K562 (cell line): Measurements from ENCODE around the gene CCKAR. TPM values are rescaled to one million over a fixed set of nuclear protein-coding genes. Genes with fewer than 3 reads are reported as not detected.

Experiments
- ATAC-seq: fragments of 200-7000 bp; cut with Tn5 transposase; 3 replicates; pipeline ENCODE4 v1.9.1; 2020; ENCODE audit warnings: moderate library complexity
- BruUV-seq: library from RNA; stranded (reverse); fragments of 400-500 nt; replicated peaks from 2 replicates; lab custom pipeline; 2021; lab: Mats Ljungman, UMichigan
- CTCF ChIA-PET: fragments of 300-600 bp; formaldehyde crosslinking; extraction: SDS; loops from one replicate; lab custom pipeline; 2021; ENCODE audit warnings: low intra/inter-chr PET ratio; lab: Yijun Ruan, JAX
- POLR2A ChIA-PET: fragments of 300-600, 350-650 bp; sonication (Branson Sonifier 250); formaldehyde crosslinking; extraction: SDS; loops from one replicate; lab custom pipeline; 2021; ENCODE audit warnings: antibody characterized with exemption, inconsistent platforms; lab: Yijun Ruan, JAX
- DNase-seq, 4 experiments: peaks; one replicate each; pipeline versions ENCODE4 v3.0.0 to v3.0.0-alpha.2; 2011 to 2018; ENCODE audit warnings: low spot score in 3 of 4, mixed read lengths in 3 of 4; ENCODE audit errors: extremely low read depth in 1 of 4
- FAIRE-seq: peaks from 2 replicates; lab custom pipeline; 2011; peaks lifted over from hg19 to GRCh38; lab: Jason Lieb, UNC
- H2AFZ ChIP-seq: 2 replicates; pipeline ENCODE4 v1.6.0; 2011; ENCODE audit warnings: low read depth, low read length, control low read depth, inconsistent platforms
- H3K27ac ChIP-seq: fragments of 200-600 bp; 3 replicates; pipeline ENCODE4 v1.8.0; 2011; ENCODE audit warnings: low read depth, mild to moderate bottlenecking, control low read depth, inconsistent platforms, low read length, moderate library complexity, mixed read lengths; ENCODE audit errors: extremely low read depth
- H3K27me3 ChIP-seq, 2 experiments: fragments of 300-600 bp in 1 of 2; 2 replicates in 1 of 2; 3 replicates in 1 of 2; pipeline versions ENCODE4 v1.6.0 to v1.8.0; 2011; ENCODE audit warnings: inconsistent platforms in 2 of 2, low read length in 2 of 2, mild to moderate bottlenecking in 1 of 2, mixed read lengths in 1 of 2, moderate library complexity in 1 of 2; ENCODE audit not compliant: control insufficient read depth in 2 of 2, insufficient read depth in 2 of 2
- H3K36me3 ChIP-seq: fragments of 300-600 bp; 3 replicates; pipeline ENCODE4 v1.8.0; 2011; ENCODE audit warnings: mild to moderate bottlenecking, low read length, inconsistent platforms; ENCODE audit not compliant: control insufficient read depth, insufficient read depth
- H3K4me1 ChIP-seq, 2 experiments: fragments of 200-600 bp in 1 of 2; replicated peaks in 1 of 2; 2 replicates in 1 of 2; 3 replicates in 1 of 2; pipeline versions ENCODE4 v1.5.1 to v1.8.0; 2011; ENCODE audit warnings: inconsistent platforms in 2 of 2, low read length in 2 of 2, mild to moderate bottlenecking in 1 of 2, mixed read lengths in 1 of 2, moderate library complexity in 1 of 2; ENCODE audit not compliant: control insufficient read depth in 2 of 2, insufficient read depth in 2 of 2
- H3K4me2 ChIP-seq: 2 replicates; pipeline ENCODE4 v1.6.1; 2011; ENCODE audit warnings: low read length, control low read depth, inconsistent platforms, mixed read lengths; ENCODE audit not compliant: insufficient read depth
- H3K4me3 ChIP-seq: fragments of 200-600 bp; sonication (generic), shearing (Covaris generic); 2 replicates; pipeline ENCODE4 v1.5.1; 2016; ENCODE audit warnings: control low read depth, inconsistent platforms
- H3K79me2 ChIP-seq: fragments of 200-600 bp; 3 replicates; pipeline ENCODE4 v1.8.0; 2011; ENCODE audit warnings: low read length, inconsistent platforms; ENCODE audit not compliant: control insufficient read depth, insufficient read depth
- H3K9ac ChIP-seq, 2 experiments: 2 replicates each; pipeline versions ENCODE4 v1.6.0 to v1.6.1; 2011; ENCODE audit warnings: low read depth in 2 of 2, low read length in 2 of 2, control low read depth in 1 of 2, inconsistent platforms in 1 of 2, mild to moderate bottlenecking in 1 of 2, mixed read lengths in 1 of 2; ENCODE audit not compliant: insufficient read depth in 1 of 2
- H3K9me1 ChIP-seq: one replicate; pipeline ENCODE4 v1.6.0; 2011; ENCODE audit warnings: inconsistent platforms, mild to moderate bottlenecking, low read length, moderate library complexity; ENCODE audit not compliant: control insufficient read depth, insufficient read depth
- H3K9me3 ChIP-seq: replicated peaks from 2 replicates; pipeline ENCODE4 v1.5.1; 2011; ENCODE audit warnings: low read depth, low read length, inconsistent platforms; ENCODE audit not compliant: control insufficient read depth, insufficient read depth
- H4K20me1 ChIP-seq: replicated peaks from 2 replicates; pipeline ENCODE4 v1.6.1; 2011; ENCODE audit warnings: low read length, inconsistent platforms, mixed read lengths; ENCODE audit not compliant: control insufficient read depth, insufficient read depth
- CREB3L1 ChIP-seq: fragments of 450-650 bp; IDR thresholded peaks from 2 replicates; pipeline ENCODE4 v1.6.1; 2014; ENCODE audit warnings: low read depth, mild to moderate bottlenecking, moderate library complexity, borderline replicate concordance
- EHMT2 ChIP-seq: fragments of 450-650 bp; IDR thresholded peaks from 2 replicates; pipeline ENCODE4 v1.6.1; 2018; ENCODE audit warnings: antibody characterized with exemption
- GTF2E2 ChIP-seq: fragments of 200-800 bp; sonication (Bioruptor generic); IDR thresholded peaks from 2 replicates; pipeline ENCODE4 v1.6.1; 2016; ENCODE audit warnings: missing genetic modification characterization, missing compliant biosample characterization
- HDAC8 ChIP-seq: fragments of 450-650 bp; IDR thresholded peaks from 2 replicates; pipeline ENCODE4 v1.6.1; 2016; ENCODE audit warnings: mild to moderate bottlenecking, missing genetic modification characterization, moderate library complexity, missing compliant biosample characterization
- PHF20 ChIP-seq: fragments of 450-650 bp; IDR thresholded peaks from 2 replicates; pipeline ENCODE4 v1.6.1; 2018; ENCODE audit not compliant: partially characterized antibody
- RB1 ChIP-seq: fragments of 450-650 bp; IDR thresholded peaks from 2 replicates; pipeline ENCODE4 v1.6.1; 2017; ENCODE audit warnings: low read depth, mild to moderate bottlenecking
- TCF7 ChIP-seq: sonication (generic); IDR thresholded peaks from 2 replicates; pipeline ENCODE4 v1.6.1; 2016; ENCODE audit warnings: antibody characterized with exemption, borderline replicate concordance
- XRCC4 ChIP-seq: IDR thresholded peaks from one replicate; pipeline ENCODE4 v1.6.1; 2011; ENCODE audit not compliant: insufficient read depth, insufficient read length; ENCODE audit errors: extremely low read depth
- ZBTB9 ChIP-seq: fragments of 450-650 bp; formaldehyde crosslinking; IDR thresholded peaks from 2 replicates; pipeline ENCODE4 v1.4.0; 2020; ENCODE audit warnings: mild to moderate bottlenecking, moderate library complexity
- ZFP91 ChIP-seq: sonication (generic); formaldehyde crosslinking; IDR thresholded peaks from 2 replicates; pipeline ENCODE4 v1.8.0; 2022; ENCODE audit warnings: mild to moderate bottlenecking, missing genetic modification reagents
- ZHX1 ChIP-seq: fragments of 150-350 bp; conservative IDR thresholded peaks from 2 replicates; pipeline ENCODE4 v1.6.1; 2014; ENCODE audit warnings: low read length
- ZNF12 ChIP-seq: sonication (generic); formaldehyde crosslinking; IDR thresholded peaks from 2 replicates; pipeline ENCODE4 v1.4.0; 2020; ENCODE audit warnings: mild to moderate bottlenecking, missing genetic modification reagents
- ZNF143 ChIP-seq: sonication (generic); formaldehyde crosslinking; IDR thresholded peaks from 2 replicates; pipeline ENCODE4 v1.9.0; 2022; ENCODE audit warnings: mild to moderate bottlenecking, missing genetic modification reagents
- ZNF76 ChIP-seq: fragments of 250-450 bp; sonication (Bioruptor Pico); IDR thresholded peaks from 2 replicates; pipeline ENCODE4 v1.4.0; 2020; ENCODE audit warnings: mild to moderate bottlenecking, moderate library complexity, borderline replicate concordance
- WGBS: fragments of 100-300 bp; shearing (Covaris generic); methylation state at CpG from one replicate; pipeline ENCODE4 v1.1.6; 2016; ENCODE audit warnings: low coverage, mixed read lengths; ENCODE audit not compliant: insufficient coverage; ENCODE audit errors: missing lambda C conversion rate; 5-methylcytosine and 5-hydroxymethylcytosine counted together
- in situ Hi-C: fragments of 300-500 bp; cut with MboI; formaldehyde crosslinking; loops from 4 replicates; pipeline ENCODE4 v1.15.0; 2018; ENCODE audit warnings: inconsistent platforms, mixed read lengths
- intact Hi-C: fragments of 100-400 bp; cut with micrococcal nuclease; formaldehyde crosslinking; loops from 2 replicates; pipeline ENCODE4 v1.14.2; 2022
- polyA plus RNA-seq, 8 experiments: library from polyadenylated mRNA; depleted of rRNA in 4 of 8; stranded (reverse) in 5 of 8; unstranded in 3 of 8; fragments of >200 nt; fragmentation: Nextera tagmentation in 2 of 8; fragmentation: Illumina TruSeq in 1 of 8; extraction: Ambion mirVana in 2 of 8; extraction: Trizol in 1 of 8; gene quantifications; 2 replicates each; pipeline versions ENCODE4 v1.2.1 to v1.2.3, GENCODE V29; 2011 to 2014; ENCODE audit warnings: inconsistent platforms in 1 of 8, missing spikeins in 1 of 8
- total RNA-seq, 7 experiments: library from RNA; depleted of rRNA in 6 of 7; stranded (reverse); fragments of >200 nt in 6 of 7; fragmentation: Illumina TruSeq in 2 of 7; extraction: Trizol in 2 of 7; gene quantifications; 2 replicates each; pipeline versions ENCODE4 v1.2.1 to v1.2.3, GENCODE V29; 2011 to 2021; ENCODE audit warnings: low replicate concordance in 1 of 7

The CCKAR gene
- total and polyA plus RNA-seq, 9 of the 15 experiments (the other 6 are each of a cell fraction or from before 2014, with no cell fraction given), result not detected

GRCh38 chr4:26509681-26510333, 19.5 kb upstream of the CCKAR start (continued):
- TF ChIP-seq ZFP91 (CRISPR knock-in tag), result no peak
- TF ChIP-seq TCF7, result no peak
- TF ChIP-seq PHF20, result no peak
- no peak for TF ChIP-seq RB1

GRCh38 chr4:26507286-26507685, 17.0 kb upstream of the CCKAR start:
- no TSS peak for BruUV-seq
- ChIA-PET POLR2A (no interaction called here), CTCF (no interaction called here)
- H3K36me3 ChIP-seq, result no peaks in the 10 kb centered on the region
- no peak overlapping the region for H3K9ac ChIP-seq
- no peak overlapping the region for H3K27ac ChIP-seq
- no peak overlapping the region for H3K4me2 ChIP-seq
- no peaks in the 10 kb centered on the region for H3K79me2 ChIP-seq
- ATAC-seq (no peak), DNase-seq (no peak), FAIRE-seq (no peak)
- H2AFZ ChIP-seq, result no peak overlapping the region
- H3K9me3 ChIP-seq, result no peaks in the 10 kb centered on the region
- H3K4me3 ChIP-seq, result no peak overlapping the region
- H3K9me1 ChIP-seq, result no peaks in the 10 kb centered on the region
- in situ Hi-C loops (no loop called here), intact Hi-C loops (no loop called here)
- peaks cover 0 to 4% of the 10 kb centered on the region in 2 experiments; a peak in 2 of 5 replicates for H3K4me1 ChIP-seq
- peaks cover 3 to 22% of the 10 kb centered on the region in 2 experiments; a peak in 3 of 5 replicates for H3K27me3 ChIP-seq
- 5% methylated on average over 4 of the region's 4 CpGs for WGBS
- no peaks in the 10 kb centered on the region for H4K20me1 ChIP-seq
- TF ChIP-seq CREB3L1 (no peak), ZBTB9 (CRISPR knock-in tag) (no peak), GTF2E2 (no peak), XRCC4 (no peak), ZNF143 (CRISPR knock-in tag) (no peak), EHMT2 (no peak), HDAC8 (tag) (no peak), ZNF76 (no peak), ZNF12 (CRISPR knock-in tag) (no peak), ZHX1 (no peak)
